ENCODE results near the gene TSPAN18. TPM values are rescaled to one million over a fixed set of nuclear protein-coding genes. Genes with fewer than 3 reads are reported as not detected.

The TSPAN18 gene
- total RNA-seq, 1 donor from 2014 or later, result 2.8 TPM

DNA sequence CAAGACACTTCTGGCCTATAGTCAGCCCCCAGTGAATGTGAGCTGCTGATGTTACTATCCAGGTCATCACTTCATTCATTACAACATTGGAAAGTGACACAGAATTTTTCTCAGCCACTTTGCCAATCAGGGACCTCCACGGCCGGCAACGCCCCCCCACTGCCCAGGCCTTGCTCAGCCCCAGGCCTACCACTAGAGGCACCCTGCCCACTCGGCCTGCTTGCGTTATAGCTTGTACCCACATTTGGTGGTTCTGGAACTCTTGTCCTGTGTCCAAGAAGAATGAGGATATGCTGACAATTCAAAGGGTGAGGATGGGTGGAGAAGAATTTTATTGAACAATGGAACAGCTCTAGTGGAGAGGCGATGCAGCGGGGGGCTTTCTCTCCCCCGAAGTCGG is 96.2 kb downstream of the TSPAN18 start:
- H3K4me3 Mint-ChIP-seq, result no peak overlapping the region
- no peaks in the 10 kb centered on the region for H3K27me3 Mint-ChIP-seq
- ChIA-PET CTCF (no interaction called here), POLR2A (no interaction called here)
- H3K36me3 Mint-ChIP-seq (ENCODE audit: low read depth), result no peaks in the 10 kb centered on the region
- ATAC-seq (ENCODE audit: low read depth) (no peak), DNase-seq (no peak)
- TF ChIP-seq, protein P1, sequence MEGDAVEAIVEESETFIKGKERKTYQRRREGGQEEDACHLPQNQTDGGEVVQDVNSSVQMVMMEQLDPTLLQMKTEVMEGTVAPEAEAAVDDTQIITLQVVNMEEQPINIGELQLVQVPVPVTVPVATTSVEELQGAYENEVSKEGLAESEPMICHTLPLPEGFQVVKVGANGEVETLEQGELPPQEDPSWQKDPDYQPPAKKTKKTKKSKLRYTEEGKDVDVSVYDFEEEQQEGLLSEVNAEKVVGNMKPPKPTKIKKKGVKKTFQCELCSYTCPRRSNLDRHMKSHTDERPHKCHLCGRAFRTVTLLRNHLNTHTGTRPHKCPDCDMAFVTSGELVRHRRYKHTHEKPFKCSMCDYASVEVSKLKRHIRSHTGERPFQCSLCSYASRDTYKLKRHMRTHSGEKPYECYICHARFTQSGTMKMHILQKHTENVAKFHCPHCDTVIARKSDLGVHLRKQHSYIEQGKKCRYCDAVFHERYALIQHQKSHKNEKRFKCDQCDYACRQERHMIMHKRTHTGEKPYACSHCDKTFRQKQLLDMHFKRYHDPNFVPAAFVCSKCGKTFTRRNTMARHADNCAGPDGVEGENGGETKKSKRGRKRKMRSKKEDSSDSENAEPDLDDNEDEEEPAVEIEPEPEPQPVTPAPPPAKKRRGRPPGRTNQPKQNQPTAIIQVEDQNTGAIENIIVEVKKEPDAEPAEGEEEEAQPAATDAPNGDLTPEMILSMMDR (IDR thresholded peaks at IDR 0.05), result no peak
- intact Hi-C loops (cut with micrococcal nuclease), result no loop called here
- no peaks in the 10 kb centered on the region for H3K9me3 Mint-ChIP-seq
- H3K4me1 Mint-ChIP-seq, result no peaks in the 10 kb centered on the region
- no peak overlapping the region for H3K27ac Mint-ChIP-seq

DNA sequence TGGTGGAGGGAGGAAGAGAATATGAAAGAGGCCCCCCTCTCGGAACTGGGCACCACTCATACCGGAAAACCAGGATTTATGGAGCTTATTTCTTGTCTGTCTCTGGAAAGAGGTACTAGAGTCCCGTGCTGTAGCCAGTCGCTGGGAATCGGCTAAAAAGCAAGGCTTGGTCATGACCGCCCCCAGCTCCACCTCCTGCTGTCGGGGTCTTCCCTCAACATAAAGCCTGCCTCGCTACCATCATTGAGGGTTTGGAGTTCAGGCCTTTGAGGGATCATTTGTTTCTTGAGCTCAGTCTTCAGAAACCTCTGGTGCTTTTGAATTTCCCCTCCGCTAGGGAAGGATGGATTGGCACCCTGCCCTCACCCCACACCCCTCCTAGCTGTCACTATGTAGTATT is 97.1 kb downstream of the TSPAN18 start:
- Mint-ChIP-seq H3K4me3 (no peak overlapping the region), H3K27me3 (no peaks in the 10 kb centered on the region), H3K36me3 (ENCODE audit: low read depth) (no peaks in the 10 kb centered on the region), H3K4me1 (no peaks in the 10 kb centered on the region), H3K27ac (no peak overlapping the region), H3K9me3 (no peaks in the 10 kb centered on the region)
- CTCF ChIA-PET, result no interaction called here
- POLR2A ChIA-PET, result no interaction called here
- TF ChIP-seq, protein P1 (IDR thresholded peaks at IDR 0.05), result no peak
- no peak for ATAC-seq (ENCODE audit: low read depth)
- intact Hi-C loops (cut with micrococcal nuclease), result no loop called here
- no peak for DNase-seq

DNA sequence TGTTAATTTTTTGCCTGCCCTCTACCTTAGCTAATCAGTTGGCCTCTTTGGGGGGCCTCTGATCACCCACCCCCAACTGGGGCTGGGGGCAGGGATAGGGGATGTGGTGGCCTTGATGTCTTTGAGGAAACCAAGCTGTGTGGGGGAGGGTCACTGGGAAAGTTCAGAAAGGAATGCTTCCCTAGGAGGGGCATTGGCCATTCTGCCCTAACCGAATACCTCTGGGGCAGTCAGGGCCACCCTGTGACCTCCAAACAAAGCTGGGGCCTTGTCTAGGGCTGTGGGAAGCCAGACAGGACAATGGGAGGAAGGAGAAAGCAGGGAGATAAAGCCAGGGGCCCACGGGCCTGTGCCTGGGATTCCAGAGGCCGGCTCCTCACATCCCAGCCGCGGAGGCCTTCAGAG is 97.5 kb downstream of the TSPAN18 start:
- TF ChIP-seq, protein P1 (IDR thresholded peaks at IDR 0.05), result no peak
- DNase-seq (no peak), ATAC-seq (ENCODE audit: low read depth) (no peak)
- Mint-ChIP-seq H3K27ac (no peak overlapping the region), H3K27me3 (no peaks in the 10 kb centered on the region), H3K9me3 (no peaks in the 10 kb centered on the region), H3K4me1 (no peaks in the 10 kb centered on the region), H3K36me3 (ENCODE audit: low read depth) (no peaks in the 10 kb centered on the region), H3K4me3 (no peak overlapping the region)
- ChIA-PET POLR2A (no interaction called here), CTCF (no interaction called here)
- intact Hi-C loops (cut with micrococcal nuclease), result no loop called here

DNA sequence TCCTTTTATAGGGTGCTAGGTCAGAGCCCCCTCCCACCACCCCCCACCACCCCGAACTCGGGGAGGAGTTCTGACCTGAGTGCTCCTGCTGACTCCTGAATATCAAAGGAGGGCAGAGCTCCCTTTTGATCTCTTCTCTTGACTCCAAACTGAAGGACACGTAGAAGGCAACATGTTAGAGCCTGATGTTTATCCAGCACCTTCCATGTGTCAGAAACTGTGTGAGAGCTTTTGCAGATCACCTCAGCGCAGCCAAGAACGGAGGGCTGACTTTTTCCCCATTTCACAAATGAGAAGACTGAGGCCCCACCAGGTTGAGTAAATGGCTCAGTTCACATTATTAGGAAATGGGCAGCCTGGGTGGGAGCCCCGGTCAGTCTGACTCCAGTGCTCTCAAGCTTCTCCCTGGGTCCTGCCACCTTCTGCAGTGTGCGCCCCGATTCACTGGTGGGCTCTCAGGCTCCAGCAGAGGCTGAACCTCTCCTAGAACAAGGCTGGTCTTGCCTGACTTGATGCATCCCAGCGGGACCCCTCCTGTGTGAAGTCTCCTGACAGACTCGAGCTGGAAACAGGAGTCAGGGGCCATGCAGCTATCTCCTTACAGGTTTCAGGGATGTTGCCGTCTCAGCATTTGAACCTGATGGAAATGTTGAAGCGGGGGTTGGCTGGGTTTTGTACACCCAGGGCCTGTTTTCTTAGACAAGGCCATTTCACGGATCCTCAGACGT is 98.5 kb downstream of the TSPAN18 start:
- CTCF ChIA-PET, result no interaction called here
- POLR2A ChIA-PET, result no interaction called here
- no peak for DNase-seq
- Mint-ChIP-seq H3K4me1 (no peaks in the 10 kb centered on the region), H3K27me3 (no peaks in the 10 kb centered on the region), H3K27ac (no peak overlapping the region), H3K4me3 (no peak overlapping the region), H3K9me3 (no peaks in the 10 kb centered on the region), H3K36me3 (ENCODE audit: low read depth) (no peaks in the 10 kb centered on the region)
- ATAC-seq (ENCODE audit: low read depth), result no peak
- TF ChIP-seq, protein P1 (IDR thresholded peaks at IDR 0.05), result no peak
- intact Hi-C loops (cut with micrococcal nuclease), result no loop called here

DNA sequence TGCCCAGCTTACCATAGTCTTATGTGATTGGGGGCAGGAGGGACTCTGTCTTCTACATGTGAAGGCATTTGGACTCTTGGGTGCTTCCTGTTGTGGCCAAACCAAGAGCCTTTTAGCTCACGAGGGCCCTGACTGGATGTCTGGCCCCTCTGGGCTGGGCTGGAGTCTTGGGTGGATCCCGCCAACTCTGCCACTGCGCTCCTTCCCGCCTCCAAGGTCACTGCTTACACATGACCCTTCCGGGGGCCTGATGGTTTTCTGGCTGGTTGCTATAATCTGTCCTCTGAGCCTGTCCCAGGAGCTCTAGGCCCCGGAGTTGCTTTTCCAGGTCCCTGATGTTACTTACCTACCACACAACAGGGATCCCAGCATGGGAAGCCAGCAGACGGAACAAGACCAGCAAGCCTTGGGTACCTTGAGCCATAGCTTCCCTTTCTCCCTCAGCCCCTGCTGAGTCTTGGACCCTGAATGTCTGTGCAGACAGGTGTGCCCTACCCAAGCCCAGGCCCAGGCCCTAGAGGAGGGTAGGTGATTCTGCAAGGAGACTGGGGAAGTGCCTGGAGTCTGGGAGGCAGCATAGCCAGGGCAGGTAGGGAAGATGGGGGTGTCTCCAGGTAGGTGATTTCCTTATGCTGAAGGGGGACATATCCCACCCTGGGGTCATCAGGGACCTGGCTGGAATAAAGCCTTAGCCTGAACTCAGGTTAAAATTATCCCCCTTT is 100.3 kb downstream of the TSPAN18 start:
- no peak overlapping the region for H3K27ac Mint-ChIP-seq
- DNase-seq, result no peak
- CTCF ChIA-PET, result no interaction called here
- ATAC-seq (ENCODE audit: low read depth), result no peak
- POLR2A ChIA-PET, result no interaction called here
- H3K36me3 Mint-ChIP-seq (ENCODE audit: low read depth), result no peaks in the 10 kb centered on the region
- no peaks in the 10 kb centered on the region for H3K4me1 Mint-ChIP-seq
- TF ChIP-seq, protein P1 (IDR thresholded peaks at IDR 0.05), result no peak
- intact Hi-C loops (cut with micrococcal nuclease), result no loop called here
- no peak overlapping the region for H3K4me3 Mint-ChIP-seq
- H3K27me3 Mint-ChIP-seq, result peaks cover 2% of the 10 kb centered on the region
- no peaks in the 10 kb centered on the region for H3K9me3 Mint-ChIP-seq
